Keratinocyte (primary cell): ENCODE measurements around the gene JAKMIP1. TPM values are rescaled to one million over a fixed set of nuclear protein-coding genes. Genes with fewer than 3 reads are reported as not detected.

Experiments used
- DNase-seq: peaks from one replicate; pipeline ENCODE4 v3.0.0-alpha.2; 2011; ENCODE audit warnings: low read depth, missing footprints, low spot score
- FAIRE-seq: peaks from 2 replicates; lab custom pipeline; 2011; peaks lifted over from hg19 to GRCh38; lab: Jason Lieb, UNC
- H2AFZ ChIP-seq: 2 replicates; pipeline ENCODE4 v1.6.0; 2012; ENCODE audit warnings: low read length, control low read depth, inconsistent platforms; ENCODE audit not compliant: control insufficient read depth
- H3K27ac ChIP-seq: 2 replicates; pipeline ENCODE4 v1.5.1; 2011; ENCODE audit warnings: low read length; ENCODE audit not compliant: control insufficient read depth, insufficient read depth
- H3K27me3 ChIP-seq: 3 replicates; pipeline ENCODE4 v1.6.0; 2011; ENCODE audit warnings: low read length; ENCODE audit not compliant: control insufficient read depth, insufficient read depth; ENCODE audit errors: extremely low read depth
- H3K36me3 ChIP-seq, 2 experiments: 2 replicates in 1 of 2; 3 replicates in 1 of 2; pipeline ENCODE4 v1.5.1; 2011; ENCODE audit warnings: low read length in 2 of 2, mild to moderate bottlenecking in 1 of 2; ENCODE audit not compliant: control insufficient read depth in 2 of 2, insufficient read depth in 2 of 2; ENCODE audit errors: extremely low read depth in 1 of 2
- H3K4me1 ChIP-seq: 3 replicates; pipeline ENCODE4 v1.5.1; 2011; ENCODE audit warnings: low read length; ENCODE audit not compliant: control insufficient read depth, insufficient read depth; ENCODE audit errors: extremely low read depth
- H3K4me2 ChIP-seq: 3 replicates; pipeline ENCODE4 v1.6.0; 2011; ENCODE audit warnings: low read depth, low read length; ENCODE audit not compliant: control insufficient read depth, insufficient read depth; ENCODE audit errors: extremely low read depth
- H3K4me3 ChIP-seq, 3 experiments: fragments of 200-600 bp in 1 of 3; sonication (generic) in 1 of 3; 2 replicates in 2 of 3; 3 replicates in 1 of 3; pipeline ENCODE4 v1.5.1; 2011 to 2016; ENCODE audit warnings: low read length in 3 of 3, mild to moderate bottlenecking in 3 of 3, control low read depth in 2 of 3, inconsistent platforms in 1 of 3, low read depth in 1 of 3, mixed read lengths in 1 of 3, mixed run types in 1 of 3, moderate library complexity in 1 of 3; ENCODE audit not compliant: control insufficient read depth in 2 of 3, insufficient read depth in 2 of 3; ENCODE audit errors: extremely low read depth in 1 of 3
- H3K79me2 ChIP-seq: 2 replicates; pipeline ENCODE4 v1.6.0; 2012; ENCODE audit warnings: low read length; ENCODE audit not compliant: control insufficient read depth, insufficient read depth
- H3K9ac ChIP-seq: 3 replicates; pipeline ENCODE4 v1.6.0; 2011; ENCODE audit warnings: low read length; ENCODE audit not compliant: control insufficient read depth, insufficient read depth; ENCODE audit errors: extremely low read depth
- H3K9me1 ChIP-seq: 3 replicates; pipeline ENCODE4 v1.6.0; 2011; ENCODE audit warnings: low read length; ENCODE audit not compliant: control insufficient read depth, insufficient read depth; ENCODE audit errors: extremely low read depth
- H3K9me3 ChIP-seq: 2 replicates; pipeline ENCODE4 v1.5.1; 2012; ENCODE audit warnings: low read depth, low read length; ENCODE audit not compliant: control insufficient read depth
- H4K20me1 ChIP-seq: 3 replicates; pipeline ENCODE4 v1.6.0; 2011; ENCODE audit warnings: low read length; ENCODE audit not compliant: control insufficient read depth, insufficient read depth; ENCODE audit errors: extremely low read depth
- EZH2 ChIP-seq: IDR thresholded peaks from one replicate; pipeline ENCODE4 v1.6.1; 2012; ENCODE audit warnings: inconsistent platforms, mild to moderate bottlenecking, low read length, moderate library complexity
- dilution Hi-C: fragments of 300-500 bp; cut with MboI; formaldehyde crosslinking; loops from one replicate; pipeline ENCODE4 v1.7.0; 2020; ENCODE audit warnings: low sequenced_read_pairs; ENCODE audit not compliant: extremely low pct_ligation_motif_present
- polyA plus RNA-seq, 5 experiments: library from polyadenylated mRNA; depleted of rRNA in 3 of 5; stranded (reverse) in 3 of 5; stranded (forward) in 1 of 5; unstranded in 1 of 5; fragments of >200 nt; gene quantifications; 1 replicate in 1 of 5; 2 replicates in 3 of 5; 3 replicates in 1 of 5; pipeline versions ENCODE4 v1.2.1 to v1.2.3, GENCODE V29; 2011 to 2012; ENCODE audit warnings: missing spikeins in 2 of 5, low read depth in 1 of 5, low replicate concordance in 1 of 5
- TF ChIP-seq, protein P1 (sequence below), 3 experiments: IDR thresholded peaks in 1 of 3; conservative IDR thresholded peaks in 1 of 3; optimal IDR thresholded peaks in 1 of 3; 2 replicates in 2 of 3; 3 replicates in 1 of 3; pipeline versions ENCODE3 to v1.5.1; 2011; ENCODE audit warnings: low read length in 3 of 3, mild to moderate bottlenecking in 3 of 3, moderate library complexity in 2 of 3, control low read depth in 1 of 3, inconsistent platforms in 1 of 3; ENCODE audit not compliant: insufficient read depth in 2 of 3; ENCODE audit errors: extremely low read depth in 1 of 3

JAKMIP1 gene
- polyA plus RNA-seq, 1 donor (not counting 4 experiments of a cell fraction or from before 2014, with no cell fraction given), result not detected

DNA sequence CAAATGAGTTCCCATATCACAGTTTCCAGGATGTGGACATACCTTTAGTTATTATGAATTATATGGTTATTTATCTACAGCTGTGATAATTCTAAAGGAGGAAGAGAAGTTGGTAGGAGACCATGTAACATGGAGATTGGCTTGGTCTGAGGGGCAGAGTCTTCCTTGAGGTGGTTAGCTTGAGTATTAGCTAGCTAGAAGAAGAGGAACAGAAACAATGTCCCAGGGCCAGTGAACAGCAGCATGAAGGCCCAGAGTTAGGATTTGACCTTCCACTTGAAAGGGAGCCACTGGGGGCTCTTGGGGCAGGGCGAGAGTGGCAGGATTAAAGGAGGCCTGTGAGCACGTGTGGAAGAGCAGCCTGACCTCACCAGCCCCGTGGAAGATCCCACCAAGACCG, 5.6 kb upstream of the JAKMIP1 start:
- H3K4me1 ChIP-seq, result no peaks in the 10 kb centered on the region
- no peak overlapping the region for H3K9ac ChIP-seq
- H3K9me1 ChIP-seq, result no peaks in the 10 kb centered on the region
- H3K27me3 ChIP-seq, result peaks cover 19% of the 10 kb centered on the region
- dilution Hi-C loops, result no loop called here
- H3K36me3 ChIP-seq, result no peaks in the 10 kb centered on the region
- FAIRE-seq, result no peak
- TF ChIP-seq EZH2, result no peak
- TF ChIP-seq, protein P1, sequence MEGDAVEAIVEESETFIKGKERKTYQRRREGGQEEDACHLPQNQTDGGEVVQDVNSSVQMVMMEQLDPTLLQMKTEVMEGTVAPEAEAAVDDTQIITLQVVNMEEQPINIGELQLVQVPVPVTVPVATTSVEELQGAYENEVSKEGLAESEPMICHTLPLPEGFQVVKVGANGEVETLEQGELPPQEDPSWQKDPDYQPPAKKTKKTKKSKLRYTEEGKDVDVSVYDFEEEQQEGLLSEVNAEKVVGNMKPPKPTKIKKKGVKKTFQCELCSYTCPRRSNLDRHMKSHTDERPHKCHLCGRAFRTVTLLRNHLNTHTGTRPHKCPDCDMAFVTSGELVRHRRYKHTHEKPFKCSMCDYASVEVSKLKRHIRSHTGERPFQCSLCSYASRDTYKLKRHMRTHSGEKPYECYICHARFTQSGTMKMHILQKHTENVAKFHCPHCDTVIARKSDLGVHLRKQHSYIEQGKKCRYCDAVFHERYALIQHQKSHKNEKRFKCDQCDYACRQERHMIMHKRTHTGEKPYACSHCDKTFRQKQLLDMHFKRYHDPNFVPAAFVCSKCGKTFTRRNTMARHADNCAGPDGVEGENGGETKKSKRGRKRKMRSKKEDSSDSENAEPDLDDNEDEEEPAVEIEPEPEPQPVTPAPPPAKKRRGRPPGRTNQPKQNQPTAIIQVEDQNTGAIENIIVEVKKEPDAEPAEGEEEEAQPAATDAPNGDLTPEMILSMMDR (optimal IDR thresholded peaks at IDR 0.05 in 1 of 3, IDR thresholded peaks at IDR 0.05 in 1 of 3, conservative IDR thresholded peaks at IDR 0.05 in 1 of 3; ENCODE audit: extremely low read depth in 1 of 3, insufficient read depth in 2 of 3, low read length in 3 of 3), result no peak
- H3K4me2 ChIP-seq, result no peak overlapping the region
- H3K4me3 ChIP-seq, result no peak overlapping the region
- H3K9me3 ChIP-seq, result no peaks in the 10 kb centered on the region
- H3K27ac ChIP-seq, result no peak overlapping the region
- H2AFZ ChIP-seq, result no peak overlapping the region
- no peaks in the 10 kb centered on the region for H3K79me2 ChIP-seq
- no peak for DNase-seq
- no peaks in the 10 kb centered on the region for H4K20me1 ChIP-seq

DNA sequence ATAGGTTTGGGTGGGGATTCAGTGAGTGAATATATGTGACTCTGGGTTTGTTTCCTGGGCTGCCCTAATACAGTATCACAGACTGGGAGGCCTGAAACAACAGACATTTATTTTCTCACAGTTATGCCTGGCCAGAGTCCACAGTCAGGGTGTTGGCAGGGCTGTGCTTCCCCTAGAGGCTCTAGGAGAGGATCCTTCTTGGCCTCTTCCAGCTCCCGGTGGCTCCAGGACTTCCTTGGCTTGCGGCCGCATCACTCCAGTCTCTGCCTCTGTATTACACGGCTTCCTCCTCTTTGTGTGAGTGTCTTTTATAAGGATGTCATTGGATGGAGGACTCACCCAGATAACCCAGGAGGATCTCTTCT, 5.2 kb upstream of the JAKMIP1 start:
- dilution Hi-C loops, result no loop called here
- FAIRE-seq, result no peak

More for the DNA sequence above, 5.2 kb upstream of the JAKMIP1 start:
- no peaks in the 10 kb centered on the region for H3K9me1 ChIP-seq
- H3K4me1 ChIP-seq, result no peaks in the 10 kb centered on the region
- no peak for DNase-seq
- no peak overlapping the region for H3K27ac ChIP-seq
- H3K9ac ChIP-seq, result no peak overlapping the region
- H3K27me3 ChIP-seq, result peaks cover 23% of the 10 kb centered on the region
- no peak overlapping the region for H3K4me3 ChIP-seq
- H2AFZ ChIP-seq, result no peak overlapping the region
- no peaks in the 10 kb centered on the region for H3K79me2 ChIP-seq
- H3K36me3 ChIP-seq, result no peaks in the 10 kb centered on the region
- TF ChIP-seq, protein P1 (optimal IDR thresholded peaks at IDR 0.05 in 1 of 3, IDR thresholded peaks at IDR 0.05 in 1 of 3, conservative IDR thresholded peaks at IDR 0.05 in 1 of 3; ENCODE audit: extremely low read depth in 1 of 3, insufficient read depth in 2 of 3, low read length in 3 of 3), result no peak
- TF ChIP-seq EZH2, result no peak
- no peaks in the 10 kb centered on the region for H3K9me3 ChIP-seq
- H3K4me2 ChIP-seq, result no peak overlapping the region
- no peaks in the 10 kb centered on the region for H4K20me1 ChIP-seq
